ENCODE data around the gene KTN1. TPM values are rescaled to one million over a fixed set of nuclear protein-coding genes. Genes with fewer than 3 reads are reported as not detected.

Gene KTN1
- total and polyA plus RNA-seq, 8 donors, result 125 to 171 (median 140) TPM

DNA sequence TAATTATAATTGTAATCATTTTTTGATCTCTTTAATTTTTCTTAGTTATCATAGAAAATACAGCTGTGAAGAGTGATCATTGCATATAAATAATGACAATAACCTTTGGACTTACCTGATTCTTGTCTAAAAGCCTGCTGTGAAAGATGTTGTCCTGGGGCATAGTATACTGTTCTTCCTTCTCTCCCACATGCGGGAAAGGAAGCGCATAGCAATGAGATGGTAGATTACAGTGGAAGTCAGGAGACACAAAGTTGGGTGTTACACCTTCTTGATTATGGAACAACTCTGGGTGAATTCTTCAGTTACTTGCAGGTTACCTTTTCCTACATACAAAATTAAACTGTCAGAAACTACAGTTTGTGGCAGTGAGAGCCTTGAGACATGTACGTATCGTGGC is 140.8 kb downstream of the KTN1 start:
- intact Hi-C loops (cut with DNase I), result no loop called here
- no peak overlapping the region for H3K4me3 ChIP-seq
- no peaks in the 10 kb centered on the region for H3K4me1 ChIP-seq
- no peaks in the 10 kb centered on the region for H3K9me3 ChIP-seq
- no peaks in the 10 kb centered on the region for H3K27me3 ChIP-seq
- DNase-seq (no peak), ATAC-seq (no peak)
- H3K27ac ChIP-seq, result no peak overlapping the region
- TF ChIP-seq, protein P1, sequence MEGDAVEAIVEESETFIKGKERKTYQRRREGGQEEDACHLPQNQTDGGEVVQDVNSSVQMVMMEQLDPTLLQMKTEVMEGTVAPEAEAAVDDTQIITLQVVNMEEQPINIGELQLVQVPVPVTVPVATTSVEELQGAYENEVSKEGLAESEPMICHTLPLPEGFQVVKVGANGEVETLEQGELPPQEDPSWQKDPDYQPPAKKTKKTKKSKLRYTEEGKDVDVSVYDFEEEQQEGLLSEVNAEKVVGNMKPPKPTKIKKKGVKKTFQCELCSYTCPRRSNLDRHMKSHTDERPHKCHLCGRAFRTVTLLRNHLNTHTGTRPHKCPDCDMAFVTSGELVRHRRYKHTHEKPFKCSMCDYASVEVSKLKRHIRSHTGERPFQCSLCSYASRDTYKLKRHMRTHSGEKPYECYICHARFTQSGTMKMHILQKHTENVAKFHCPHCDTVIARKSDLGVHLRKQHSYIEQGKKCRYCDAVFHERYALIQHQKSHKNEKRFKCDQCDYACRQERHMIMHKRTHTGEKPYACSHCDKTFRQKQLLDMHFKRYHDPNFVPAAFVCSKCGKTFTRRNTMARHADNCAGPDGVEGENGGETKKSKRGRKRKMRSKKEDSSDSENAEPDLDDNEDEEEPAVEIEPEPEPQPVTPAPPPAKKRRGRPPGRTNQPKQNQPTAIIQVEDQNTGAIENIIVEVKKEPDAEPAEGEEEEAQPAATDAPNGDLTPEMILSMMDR (IDR thresholded peaks at IDR 0.05), result no peak
- H3K36me3 ChIP-seq, result no peaks in the 10 kb centered on the region

DNA sequence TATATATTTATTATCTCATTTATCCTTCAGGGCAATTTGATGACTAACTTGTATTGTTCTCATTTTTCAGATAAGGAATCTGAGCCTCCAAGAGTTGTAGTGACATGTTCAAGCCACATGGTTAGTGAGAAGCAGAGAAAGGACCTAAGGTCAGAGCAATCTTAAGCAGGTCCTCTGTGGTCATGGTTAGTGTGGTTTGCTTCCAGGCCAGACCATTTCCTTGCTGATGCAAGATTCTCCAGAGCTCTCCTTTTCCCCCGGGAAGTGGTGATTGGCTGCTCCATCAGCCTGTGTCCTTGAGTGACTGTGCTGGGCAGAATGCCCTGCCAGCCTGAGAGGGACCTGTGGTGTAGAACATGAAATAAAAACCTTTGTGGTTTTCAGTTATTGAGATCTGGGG is 141.3 kb downstream of the KTN1 start:
- H3K9me3 ChIP-seq, result no peaks in the 10 kb centered on the region
- no peaks in the 10 kb centered on the region for H3K4me1 ChIP-seq
- TF ChIP-seq, protein P1 (IDR thresholded peaks at IDR 0.05), result no peak
- no peaks in the 10 kb centered on the region for H3K27me3 ChIP-seq
- intact Hi-C loops (cut with DNase I), result no loop called here
- H3K4me3 ChIP-seq, result no peak overlapping the region
- no peaks in the 10 kb centered on the region for H3K36me3 ChIP-seq
- ATAC-seq, result peak; percentile 61
- DNase-seq, result no peak
- H3K27ac ChIP-seq, result no peak overlapping the region

GRCh38 chr14:55722054-55722453 is 142.0 kb downstream of the KTN1 start:
- Histone ChIP-seq H3K4me1 (no peaks in the 10 kb centered on the region), H3K4me3 (no peak overlapping the region), H3K9me3 (no peaks in the 10 kb centered on the region), H3K36me3 (no peaks in the 10 kb centered on the region), H3K27me3 (no peaks in the 10 kb centered on the region), H3K27ac (no peak overlapping the region)
- DNase-seq, result no peak
- ATAC-seq, result no peak
- intact Hi-C loops (cut with DNase I), result no loop called here
- TF ChIP-seq, protein P1 (IDR thresholded peaks at IDR 0.05), result no peak

DNA sequence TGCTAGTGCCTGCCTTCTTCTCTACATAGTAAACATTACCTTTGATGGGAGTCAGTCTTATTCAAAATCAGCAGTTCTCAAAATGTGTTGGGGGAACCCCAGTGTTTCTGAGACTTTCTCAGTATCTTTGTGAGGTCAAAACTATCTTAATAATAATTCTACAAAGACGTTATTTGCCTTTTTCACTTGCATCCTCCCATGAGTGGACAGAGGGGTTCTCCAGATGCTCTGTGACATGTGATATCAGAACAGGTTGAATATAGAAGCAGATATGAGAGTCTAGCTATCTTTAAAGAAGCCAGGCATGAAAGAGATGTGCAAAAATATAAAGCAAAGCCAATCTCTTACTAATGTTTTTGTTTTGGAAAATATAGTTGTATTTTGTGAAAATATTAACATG is 144.7 kb downstream of the KTN1 start:
- H3K27me3 ChIP-seq, result no peaks in the 10 kb centered on the region

DNA sequence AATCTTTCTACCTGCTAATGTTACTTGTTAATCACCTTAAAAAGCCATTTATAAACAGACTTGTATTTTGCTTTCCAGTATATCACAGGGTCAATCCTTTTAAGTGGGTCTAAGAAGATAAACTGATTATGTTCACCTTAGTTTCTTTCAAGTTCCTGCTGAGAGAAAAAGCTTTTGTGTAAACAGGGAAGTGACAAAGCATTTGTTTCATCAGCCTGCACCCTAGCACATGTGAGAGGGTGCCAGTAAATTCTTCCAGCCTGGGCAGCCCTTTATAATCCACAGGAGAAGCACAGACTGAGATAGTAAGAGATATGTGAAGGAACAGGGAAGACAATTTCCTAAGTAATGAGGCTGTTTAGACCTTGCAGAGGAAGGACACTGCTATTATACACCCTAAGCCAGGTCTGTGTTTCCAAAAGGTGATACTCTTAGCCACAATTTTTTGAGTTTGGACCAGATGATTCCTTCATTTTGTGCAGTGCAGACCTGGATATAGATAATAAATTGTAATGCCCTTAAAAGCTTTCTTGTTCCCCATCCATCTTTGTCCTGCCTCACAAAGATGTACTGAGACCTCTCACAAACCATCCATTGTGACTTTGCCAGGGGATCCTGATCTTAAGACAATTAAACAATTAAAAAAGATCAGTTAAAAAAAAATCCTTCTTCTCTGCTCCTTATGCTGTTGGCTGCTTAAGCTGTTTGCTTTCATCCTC is 150.7 kb downstream of the KTN1 start:
- no peaks in the 10 kb centered on the region for H3K9me3 ChIP-seq
- H3K27ac ChIP-seq, result no peak overlapping the region
- intact Hi-C loops (cut with DNase I), result loop anchor here in 1 of 2 donors (10.0 kb wide), 1 partner anchor 744 kb away; no protein-coding TSS in a partner anchor
- TF ChIP-seq, protein P1 (IDR thresholded peaks at IDR 0.05), result no peak
- peak; percentile 58 for ATAC-seq
- no peaks in the 10 kb centered on the region for H3K36me3 ChIP-seq
- DNase-seq, result no peak
- no peaks in the 10 kb centered on the region for H3K27me3 ChIP-seq
- H3K4me1 ChIP-seq, result no peaks in the 10 kb centered on the region
- no peak overlapping the region for H3K4me3 ChIP-seq

More for the DNA sequence above, 144.7 kb downstream of the KTN1 start:
- Histone ChIP-seq H3K36me3 (no peaks in the 10 kb centered on the region), H3K9me3 (no peaks in the 10 kb centered on the region), H3K27ac (no peak overlapping the region), H3K4me3 (no peak overlapping the region), H3K4me1 (no peaks in the 10 kb centered on the region)
- no peak for DNase-seq
- ATAC-seq, result no peak
- intact Hi-C loops (cut with DNase I), result no loop called here
- TF ChIP-seq, protein P1 (IDR thresholded peaks at IDR 0.05), result no peak
